H1 (cell line): ENCODE measurements around the gene CDK15. TPM values are rescaled to one million over a fixed set of nuclear protein-coding genes. Genes with fewer than 3 reads are reported as not detected.

Experiments used
- CTCF ChIA-PET: fragments of 300-600 bp; sonication (Branson Sonifier 250); formaldehyde crosslinking; loops from one replicate; lab custom pipeline; 2021; ENCODE audit not compliant: partially characterized antibody; lab: Charles Lee
- POLR2A ChIA-PET: fragments of 300-600 bp; sonication (Branson Sonifier 250); formaldehyde crosslinking; loops from one replicate; lab custom pipeline; 2021; ENCODE audit warnings: inconsistent platforms; ENCODE audit not compliant: partially characterized antibody; lab: Charles Lee
- DNase-seq, 2 experiments: peaks; one replicate each; pipeline versions ENCODE4 v3.0.0 to v3.0.0-alpha.2; 2010 to 2022; ENCODE audit warnings: low spot score in 2 of 2, low read depth in 1 of 2, mixed read lengths in 1 of 2
- FAIRE-seq: peaks from 2 replicates; lab custom pipeline; 2011; peaks lifted over from hg19 to GRCh38; lab: Jason Lieb, UNC
- H2AFZ ChIP-seq: 2 replicates; pipeline ENCODE4 v1.8.1; 2012; ENCODE audit warnings: low read length, inconsistent platforms
- H2AK5ac ChIP-seq: 2 replicates; pipeline ENCODE4 v1.6.1; 2013; ENCODE audit warnings: low read depth, low read length
- H2BK120ac ChIP-seq: replicated peaks from 2 replicates; pipeline ENCODE3; 2013; ENCODE audit warnings: low read depth, low read length, inconsistent platforms
- H2BK12ac ChIP-seq: 2 replicates; pipeline ENCODE4 v1.6.1; 2013; ENCODE audit warnings: low read depth, low read length
- H2BK15ac ChIP-seq: 2 replicates; pipeline ENCODE4 v1.6.1; 2013; ENCODE audit warnings: low read length
- H2BK20ac ChIP-seq: 2 replicates; pipeline ENCODE4 v1.6.1; 2013; ENCODE audit warnings: low read length
- H2BK5ac ChIP-seq: 2 replicates; pipeline ENCODE4 v1.6.1; 2013; ENCODE audit warnings: low read depth, low read length
- H3K14ac ChIP-seq: 2 replicates; pipeline ENCODE4 v1.6.1; 2013; ENCODE audit warnings: inconsistent platforms; ENCODE audit not compliant: insufficient read length
- H3K18ac ChIP-seq: 2 replicates; pipeline ENCODE4 v1.6.1; 2013; ENCODE audit warnings: low read length; ENCODE audit errors: extremely low read depth
- H3K23ac ChIP-seq: 2 replicates; pipeline ENCODE4 v1.6.1; 2013; ENCODE audit warnings: inconsistent platforms; ENCODE audit not compliant: insufficient read length
- H3K23me2 ChIP-seq: 2 replicates; pipeline ENCODE4 v1.6.1; 2013; ENCODE audit warnings: low read depth, low read length
- H3K27ac ChIP-seq: 2 replicates; pipeline ENCODE4 v1.6.1; 2011; ENCODE audit warnings: low read depth, low read length, inconsistent platforms
- H3K27me3 ChIP-seq, 4 experiments: replicated peaks in 1 of 4; 1 replicate in 1 of 4; 2 replicates in 3 of 4; pipeline versions ENCODE4 v1.6.1 to v1.8.1; 2011 to 2013; ENCODE audit warnings: low read length in 3 of 4, mild to moderate bottlenecking in 3 of 4, inconsistent platforms in 2 of 4, mixed read lengths in 2 of 4, moderate library complexity in 1 of 4; ENCODE audit not compliant: control insufficient read depth in 3 of 4, insufficient read depth in 3 of 4; ENCODE audit errors: extremely low read depth in 1 of 4
- H3K36me3 ChIP-seq, 4 experiments: 2 replicates each; pipeline versions ENCODE4 v1.6.1 to v1.8.1; 2011 to 2013; ENCODE audit warnings: mild to moderate bottlenecking in 4 of 4, low read length in 3 of 4, moderate library complexity in 2 of 4, control low read depth in 1 of 4, inconsistent platforms in 1 of 4; ENCODE audit not compliant: insufficient read depth in 4 of 4, control insufficient read depth in 2 of 4
- H3K4ac ChIP-seq: replicated peaks from 2 replicates; pipeline ENCODE3; 2013; ENCODE audit warnings: low read length, low read depth, mixed read lengths, inconsistent platforms; ENCODE audit not compliant: insufficient read length
- H3K4me1 ChIP-seq, 4 experiments: replicated peaks in 1 of 4; 1 replicate in 1 of 4; 2 replicates in 3 of 4; pipeline versions ENCODE4 v1.6.1 to v1.8.1; 2011 to 2013; ENCODE audit warnings: low read length in 3 of 4, inconsistent platforms in 2 of 4, mixed read lengths in 1 of 4; ENCODE audit not compliant: insufficient read depth in 4 of 4, control insufficient read depth in 3 of 4
- H3K4me2 ChIP-seq, 2 experiments: 2 replicates each; pipeline versions ENCODE4 v1.6.1 to v1.8.1; 2011 to 2013; ENCODE audit warnings: low read depth in 2 of 2, low read length in 2 of 2, control low read depth in 1 of 2, inconsistent platforms in 1 of 2, mild to moderate bottlenecking in 1 of 2; ENCODE audit not compliant: insufficient read depth in 1 of 2
- H3K4me3 ChIP-seq, 4 experiments: fragments of 200-600, 300-600 bp in 1 of 4; sonication (generic), shearing (Covaris generic), sonication (Bioruptor Twin) in 1 of 4; 2 replicates each; pipeline versions ENCODE4 v1.5.1 to v1.8.1; 2011 to 2016; ENCODE audit warnings: low read length in 4 of 4, low read depth in 3 of 4, control low read depth in 2 of 4, inconsistent platforms in 2 of 4, mild to moderate bottlenecking in 2 of 4, mixed read lengths in 1 of 4, moderate library complexity in 1 of 4; ENCODE audit not compliant: insufficient read depth in 2 of 4; ENCODE audit errors: extremely low read depth in 1 of 4
- H3K56ac ChIP-seq: replicated peaks from 2 replicates; pipeline ENCODE3; 2013; ENCODE audit warnings: low read depth, mild to moderate bottlenecking, mixed read lengths, low read length, inconsistent platforms; ENCODE audit not compliant: insufficient read length
- H3K79me1 ChIP-seq: 2 replicates; pipeline ENCODE4 v1.6.1; 2013; ENCODE audit warnings: low read depth, low read length, control low read depth
- H3K79me2 ChIP-seq, 2 experiments: 2 replicates each; pipeline versions ENCODE4 v1.6.1 to v1.8.1; 2012 to 2013; ENCODE audit warnings: low read length in 2 of 2, mild to moderate bottlenecking in 2 of 2, inconsistent platforms in 1 of 2; ENCODE audit not compliant: insufficient read depth in 2 of 2, control insufficient read depth in 1 of 2
- H3K9ac ChIP-seq, 4 experiments: replicated peaks in 1 of 4; 1 replicate in 1 of 4; 2 replicates in 3 of 4; pipeline versions ENCODE4 v1.6.1 to v1.8.1; 2011 to 2013; ENCODE audit warnings: low read depth in 3 of 4, low read length in 3 of 4, control low read depth in 2 of 4, mild to moderate bottlenecking in 2 of 4, moderate library complexity in 2 of 4, inconsistent platforms in 1 of 4; ENCODE audit errors: extremely low read depth in 1 of 4
- H3K9me3 ChIP-seq, 2 experiments: 2 replicates each; pipeline versions ENCODE4 v1.6.1 to v1.8.1; 2012 to 2013; ENCODE audit warnings: mild to moderate bottlenecking in 2 of 2, moderate library complexity in 2 of 2, control low read depth in 1 of 2, inconsistent platforms in 1 of 2, low read depth in 1 of 2, low read length in 1 of 2, mixed read lengths in 1 of 2; ENCODE audit not compliant: insufficient read depth in 2 of 2
- H4K20me1 ChIP-seq, 2 experiments: replicated peaks in 1 of 2; 2 replicates each; pipeline versions ENCODE3 to v1.8.1; 2011 to 2013; ENCODE audit warnings: inconsistent platforms in 2 of 2, low read length in 2 of 2, mild to moderate bottlenecking in 1 of 2; ENCODE audit not compliant: insufficient read depth in 2 of 2, control insufficient read depth in 1 of 2
- H4K5ac ChIP-seq: 2 replicates; pipeline ENCODE4 v1.6.1; 2013; ENCODE audit warnings: low read length, low read depth, mixed read lengths, inconsistent platforms; ENCODE audit not compliant: insufficient read length
- H4K8ac ChIP-seq: 2 replicates; pipeline ENCODE4 v1.8.0; 2013; ENCODE audit warnings: mild to moderate bottlenecking, moderate library complexity, low read length, inconsistent platforms; ENCODE audit not compliant: insufficient read depth; ENCODE audit errors: extremely low read depth
- H4K91ac ChIP-seq: replicated peaks from 2 replicates; pipeline ENCODE3; 2013; ENCODE audit warnings: low read length, mixed read lengths, inconsistent platforms; ENCODE audit not compliant: insufficient read length
- CREB1 ChIP-seq: IDR thresholded peaks from 2 replicates; pipeline ENCODE4 v1.6.1; 2012; ENCODE audit warnings: inconsistent platforms
- CTBP2 ChIP-seq: IDR thresholded peaks from 2 replicates; pipeline ENCODE4 v1.7.0; 2011; ENCODE audit warnings: borderline replicate concordance, mild to moderate bottlenecking, moderate library complexity, mixed read lengths, low read length; ENCODE audit not compliant: insufficient read depth, insufficient read length
- EP300 ChIP-seq, 2 experiments: IDR thresholded peaks; 1 replicate in 1 of 2; 2 replicates in 1 of 2; pipeline ENCODE4 v1.6.1; 2011 to 2012; ENCODE audit warnings: low read depth in 2 of 2, low read length in 2 of 2, mild to moderate bottlenecking in 2 of 2, borderline replicate concordance in 1 of 2, inconsistent platforms in 1 of 2, moderate library complexity in 1 of 2
- GABPA ChIP-seq: IDR thresholded peaks from 2 replicates; pipeline ENCODE4 v1.6.1; 2011; ENCODE audit warnings: mild to moderate bottlenecking, low read length, moderate library complexity, borderline replicate concordance; ENCODE audit not compliant: insufficient read depth
- GTF2F1 ChIP-seq: IDR thresholded peaks from 2 replicates; pipeline ENCODE4 v1.6.1; 2012; ENCODE audit warnings: low read depth, low read length, improper control_type of control experiment, borderline replicate concordance
- JUND ChIP-seq: IDR thresholded peaks from 2 replicates; pipeline ENCODE4 v1.6.1; 2011; ENCODE audit warnings: mild to moderate bottlenecking, improper control_type of control experiment, low read length
- MAFK ChIP-seq: IDR thresholded peaks from 2 replicates; pipeline ENCODE4 v1.6.1; 2012; ENCODE audit warnings: low read depth, mild to moderate bottlenecking, improper control_type of control experiment, low read length
- NRF1 ChIP-seq: IDR thresholded peaks from 2 replicates; pipeline ENCODE4 v1.6.1; 2011; ENCODE audit warnings: mild to moderate bottlenecking, low read depth, low read length, improper control_type of control experiment
- RAD21 ChIP-seq, 2 experiments: IDR thresholded peaks in 1 of 2; conservative IDR thresholded peaks in 1 of 2; 2 replicates each; pipeline ENCODE4 v1.6.1; 2011; ENCODE audit warnings: low read depth in 2 of 2, low read length in 2 of 2, improper control_type of control experiment in 1 of 2, inconsistent platforms in 1 of 2, mild to moderate bottlenecking in 1 of 2, moderate library complexity in 1 of 2
- RBBP5 ChIP-seq: IDR thresholded peaks from 2 replicates; pipeline ENCODE4 v1.7.1; 2012; ENCODE audit warnings: low read depth, mild to moderate bottlenecking, inconsistent platforms, low read length, moderate library complexity, borderline replicate concordance
- RFX5 ChIP-seq: IDR thresholded peaks from 2 replicates; pipeline ENCODE4 v1.6.1; 2011; ENCODE audit warnings: low read depth, low read length, improper control_type of control experiment, borderline replicate concordance
- RNF2 ChIP-seq: fragments of 200-900, 300-1000 bp; sonication (generic); IDR thresholded peaks from 2 replicates; pipeline ENCODE4 v1.7.1; 2016; ENCODE audit warnings: borderline replicate concordance, low read depth, mild to moderate bottlenecking, antibody characterized with exemption, low read length; ENCODE audit not compliant: poor library complexity, severe bottlenecking; ENCODE audit errors: missing control alignments
- RXRA ChIP-seq: IDR thresholded peaks from 2 replicates; pipeline ENCODE4 v1.6.1; 2011; ENCODE audit warnings: low read depth, mild to moderate bottlenecking, low read length, moderate library complexity; ENCODE audit not compliant: insufficient read depth
- SIX5 ChIP-seq: IDR thresholded peaks from 2 replicates; pipeline ENCODE4 v1.6.1; 2011; ENCODE audit warnings: mild to moderate bottlenecking, low read depth, low read length
- polyA plus RNA-seq, 7 experiments: library from polyadenylated mRNA; depleted of rRNA in 3 of 7; stranded (reverse) in 5 of 7; unstranded in 2 of 7; fragments of >200 nt in 5 of 7; fragments of 200-250 nt in 2 of 7; gene quantifications; 1 replicate in 5 of 7; 2 replicates in 1 of 7; 4 replicates in 1 of 7; pipeline versions ENCODE4 v1.2.1 to v1.2.3, GENCODE V29; 2011 to 2013; ENCODE audit warnings: missing spikeins in 2 of 7, mixed read lengths in 2 of 7
- total RNA-seq: library from RNA; stranded (reverse); fragmentation: NEBNext Ultra II Directional; extraction: Animal tissue kit (Norgen Biotek cat#: 25700); gene quantifications from 2 replicates; pipeline ENCODE4 v1.2.1, GENCODE V29; 2021

The CDK15 gene
- total and polyA plus RNA-seq, 2 of the 8 experiments (the other 6 are each of a cell fraction or from before 2014, with no cell fraction given) = 0.03 TPM; not detected in 1

- Histone ChIP-seq H2BK120ac (no peak overlapping the region), H3K4me2 (no peak overlapping the region), H4K8ac (no peak overlapping the region), H3K9ac (no peak overlapping the region), H4K5ac (no peak overlapping the region), H3K4me3 (no peak overlapping the region), H3K79me2 (peaks cover 0 to 9% of the 10 kb centered on the region in 2 experiments; a peak in 3 of 4 replicates), H4K91ac (no peak overlapping the region), H3K23me2 (no peaks in the 10 kb centered on the region), H2BK20ac (no peak overlapping the region), H3K4me1 (no peaks in the 10 kb centered on the region), H3K27me3 (no peaks in the 10 kb centered on the region), H2BK15ac (no peak overlapping the region), H3K79me1 (peaks cover 3% of the 10 kb centered on the region; the same call in 1 of the 2 replicates), H3K9me3 (no peaks in the 10 kb centered on the region; a peak in 1 of 4 replicates), H3K14ac (no peak overlapping the region), H2AK5ac (no peak overlapping the region), H3K56ac (no peak overlapping the region), H3K4ac (no peak overlapping the region), H3K27ac (no peak overlapping the region), H2BK12ac (no peak overlapping the region), H3K23ac (no peak overlapping the region), H3K36me3 (peaks cover 2 to 31% (median 15%) of the 10 kb centered on the region in 4 experiments), H3K18ac (no peak overlapping the region), H2BK5ac (no peak overlapping the region), H4K20me1 (peaks cover 0 to 3% of the 10 kb centered on the region in 2 experiments), H2AFZ (no peak overlapping the region)
- POLR2A ChIA-PET = no interaction called here
- FAIRE-seq (no peak), DNase-seq (no peak)
- CTCF ChIA-PET = interaction anchor here (1.4 kb wide), 1 partner anchor 23 kb away, joined by 3 read pairs; no protein-coding TSS in a partner anchor
- no peak for TF ChIP-seq RNF2
- TF ChIP-seq NRF1 = no peak
- no peak for TF ChIP-seq CREB1
- no peak for TF ChIP-seq RXRA
- no peak for TF ChIP-seq RAD21 (IDR thresholded peaks at IDR 0.05 in 1 of 2, conservative IDR thresholded peaks at IDR 0.05 in 1 of 2; ENCODE audit: low read depth in 2 of 2, low read length in 2 of 2)
- TF ChIP-seq EP300 (IDR thresholded peaks at IDR 0.05; ENCODE audit: borderline replicate concordance in 1 of 2, low read depth in 2 of 2, low read length in 2 of 2) = no peak
- TF ChIP-seq GABPA = no peak
- no peak for TF ChIP-seq MAFK
- TF ChIP-seq GTF2F1 = no peak
- no peak for TF ChIP-seq RBBP5
- no peak for TF ChIP-seq CTBP2
- no peak for TF ChIP-seq RFX5
- TF ChIP-seq JUND = no peak
- no peak for TF ChIP-seq SIX5
Observed at GRCh38 chr2:201765799-201766198, 40.5 kb upstream of the CDK15 start.
